HepG2 (cell line): Measurements from ENCODE around the gene IKZF3. TPM values are rescaled to one million over a fixed set of nuclear protein-coding genes. Genes with fewer than 3 reads are reported as not detected.

Experiments used
- ATF3 ChIP-seq: sonication (generic); formaldehyde crosslinking; IDR thresholded peaks from 2 replicates; pipeline ENCODE4 v1.4.0; 2020; ENCODE audit warnings: missing genetic modification reagents
- CTCF ChIP-seq: sonication (generic); formaldehyde crosslinking; IDR thresholded peaks from 2 replicates; pipeline ENCODE4 v1.5.0; 2020; ENCODE audit warnings: mild to moderate bottlenecking, missing genetic modification reagents, moderate library complexity
- EED ChIP-seq: sonication (generic); formaldehyde crosslinking; IDR thresholded peaks from 2 replicates; pipeline ENCODE4 v1.5.0; 2020; ENCODE audit warnings: mild to moderate bottlenecking, missing genetic modification reagents
- ELF3 ChIP-seq: IDR thresholded peaks from 2 replicates; pipeline ENCODE4 v1.6.1; 2016; ENCODE audit warnings: missing genetic modification reagents, missing compliant biosample characterization
- FOSL1 ChIP-seq: sonication (generic); formaldehyde crosslinking; IDR thresholded peaks from 2 replicates; pipeline ENCODE4 v1.9.0; 2021; ENCODE audit warnings: missing genetic modification reagents, borderline replicate concordance
- FOSL2 ChIP-seq: sonication (generic); formaldehyde crosslinking; IDR thresholded peaks from 2 replicates; pipeline ENCODE4 v1.4.0; 2020; ENCODE audit warnings: missing genetic modification reagents
- GTF3A ChIP-seq: sonication (generic); formaldehyde crosslinking; conservative IDR thresholded peaks from 2 replicates; pipeline ENCODE4 v1.4.0; 2020; ENCODE audit warnings: mild to moderate bottlenecking, missing genetic modification reagents
- HCFC1 ChIP-seq: fragments of 150-350 bp; IDR thresholded peaks from 2 replicates; pipeline ENCODE4 v1.6.1; 2014; ENCODE audit warnings: low read depth, low read length
- HOXA3 ChIP-seq: sonication (generic); formaldehyde crosslinking; IDR thresholded peaks from 2 replicates; pipeline ENCODE4 v1.5.0; 2020; ENCODE audit warnings: missing genetic modification reagents
- IKZF4 ChIP-seq: sonication (generic); formaldehyde crosslinking; IDR thresholded peaks from 2 replicates; pipeline ENCODE4 v1.5.1; 2020; ENCODE audit warnings: borderline replicate concordance, mild to moderate bottlenecking, low read depth, missing genetic modification reagents; ENCODE audit errors: not compliant biosample characterization
- SP1 ChIP-seq, 2 experiments: fragments of 450-650 bp in 1 of 2; sonication (generic) in 1 of 2; formaldehyde crosslinking in 1 of 2; IDR thresholded peaks; 2 replicates each; pipeline versions ENCODE4 v1.4.0 to v1.6.1; 2016 to 2020; ENCODE audit warnings: missing genetic modification reagents in 1 of 2
- SRF ChIP-seq: IDR thresholded peaks from 2 replicates; pipeline ENCODE4 v1.6.1; 2011; ENCODE audit warnings: mild to moderate bottlenecking, low read depth, low read length, moderate library complexity
- SRY ChIP-seq: sonication (generic); formaldehyde crosslinking; IDR thresholded peaks from 2 replicates; pipeline ENCODE4 v1.8.0; 2022; ENCODE audit warnings: mild to moderate bottlenecking, missing genetic modification reagents
- THYN1 ChIP-seq: sonication (generic); formaldehyde crosslinking; IDR thresholded peaks from 2 replicates; pipeline ENCODE4 v1.8.1; 2023; ENCODE audit warnings: low read depth, mild to moderate bottlenecking, moderate library complexity, missing genetic modification reagents, borderline replicate concordance
- WIZ ChIP-seq: sonication (generic); formaldehyde crosslinking; IDR thresholded peaks from 2 replicates; pipeline ENCODE4 v1.5.1; 2020; ENCODE audit warnings: mild to moderate bottlenecking, missing genetic modification reagents
- ZKSCAN5 ChIP-seq: sonication (generic); formaldehyde crosslinking; IDR thresholded peaks from 2 replicates; pipeline ENCODE4 v1.5.1; 2020; ENCODE audit warnings: mild to moderate bottlenecking, missing genetic modification reagents
- ZMAT5 ChIP-seq: sonication (generic); formaldehyde crosslinking; IDR thresholded peaks from 2 replicates; pipeline ENCODE4 v1.5.0; 2020; ENCODE audit warnings: mild to moderate bottlenecking, low read depth, missing genetic modification reagents, borderline replicate concordance
- ZNF124 ChIP-seq: sonication (generic); formaldehyde crosslinking; IDR thresholded peaks from 2 replicates; pipeline ENCODE4 v1.4.0; 2020; ENCODE audit warnings: missing genetic modification reagents
- ZNF136 ChIP-seq: sonication (generic); formaldehyde crosslinking; IDR thresholded peaks from 2 replicates; pipeline ENCODE4 v1.8.1; 2022; ENCODE audit warnings: low read depth, mild to moderate bottlenecking, moderate library complexity, missing genetic modification reagents
- ZNF20 ChIP-seq: sonication (generic); formaldehyde crosslinking; IDR thresholded peaks from 2 replicates; pipeline ENCODE4 v1.4.0; 2020; ENCODE audit warnings: mild to moderate bottlenecking, moderate library complexity, missing genetic modification reagents
- ZNF333 ChIP-seq: sonication (generic); formaldehyde crosslinking; IDR thresholded peaks from 2 replicates; pipeline ENCODE4 v1.4.0; 2020; ENCODE audit warnings: mild to moderate bottlenecking, missing genetic modification reagents, borderline replicate concordance
- ZNF33A ChIP-seq: sonication (generic); formaldehyde crosslinking; IDR thresholded peaks from 2 replicates; pipeline ENCODE4 v1.5.1; 2020; ENCODE audit warnings: missing genetic modification reagents, mild to moderate bottlenecking, moderate library complexity, borderline replicate concordance
- ZNF737 ChIP-seq: sonication (generic); formaldehyde crosslinking; IDR thresholded peaks from 2 replicates; pipeline ENCODE4 v1.5.0; 2020; ENCODE audit warnings: missing genetic modification reagents, mild to moderate bottlenecking, borderline replicate concordance
- ZSCAN9 ChIP-seq: IDR thresholded peaks from 2 replicates; pipeline ENCODE4 v1.6.1; 2016; ENCODE audit warnings: borderline replicate concordance
- polyA plus RNA-seq, 8 experiments: library from polyadenylated mRNA; depleted of rRNA in 3 of 8; stranded (reverse) in 7 of 8; unstranded in 1 of 8; fragments of >200 nt; fragmentation: Illumina TruSeq in 4 of 8; extraction: Trizol in 4 of 8; gene quantifications; 2 replicates each; pipeline versions ENCODE4 v1.2.1 to v1.2.3, GENCODE V29; 2011 to 2016; ENCODE audit warnings: low read depth in 4 of 8, missing spikeins in 1 of 8, mixed read lengths in 1 of 8; ENCODE audit not compliant: insufficient read depth in 1 of 8
- total RNA-seq, 5 experiments: library from RNA; depleted of rRNA; stranded (reverse); fragments of >200 nt; fragmentation: Illumina TruSeq; extraction: Trizol; gene quantifications; 2 replicates each; pipeline ENCODE4 v1.2.3, GENCODE V29; 2016; ENCODE audit warnings: low read depth in 1 of 5
- TF ChIP-seq, protein P1 (sequence below): sonication (generic); formaldehyde crosslinking; IDR thresholded peaks from 2 replicates; pipeline ENCODE4 v1.8.0; 2022; ENCODE audit warnings: mild to moderate bottlenecking, missing genetic modification reagents
- TF ChIP-seq, protein P2 (sequence below): IDR thresholded peaks from 2 replicates; pipeline ENCODE4 v1.6.1; 2018; ENCODE audit warnings: missing genetic modification reagents, mild to moderate bottlenecking, missing compliant biosample characterization

The IKZF3 gene
- total and polyA plus RNA-seq, 2 of the 13 experiments (the other 11 are each of a cell fraction or from before 2014, with no cell fraction given): not detected

- TF ChIP-seq, protein P1, sequence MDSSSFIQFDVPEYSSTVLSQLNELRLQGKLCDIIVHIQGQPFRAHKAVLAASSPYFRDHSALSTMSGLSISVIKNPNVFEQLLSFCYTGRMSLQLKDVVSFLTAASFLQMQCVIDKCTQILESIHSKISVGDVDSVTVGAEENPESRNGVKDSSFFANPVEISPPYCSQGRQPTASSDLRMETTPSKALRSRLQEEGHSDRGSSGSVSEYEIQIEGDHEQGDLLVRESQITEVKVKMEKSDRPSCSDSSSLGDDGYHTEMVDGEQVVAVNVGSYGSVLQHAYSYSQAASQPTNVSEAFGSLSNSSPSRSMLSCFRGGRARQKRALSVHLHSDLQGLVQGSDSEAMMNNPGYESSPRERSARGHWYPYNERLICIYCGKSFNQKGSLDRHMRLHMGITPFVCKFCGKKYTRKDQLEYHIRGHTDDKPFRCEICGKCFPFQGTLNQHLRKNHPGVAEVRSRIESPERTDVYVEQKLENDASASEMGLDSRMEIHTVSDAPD (CRISPR knock-in tag): no peak
- no peak for TF ChIP-seq SRF
- no peak for TF ChIP-seq ZNF124 (CRISPR knock-in tag)
- TF ChIP-seq THYN1 (CRISPR knock-in tag): no peak
- TF ChIP-seq ZMAT5 (CRISPR knock-in tag): no peak
- no peak for TF ChIP-seq HCFC1
- 0 out of 2 replicates have a peak, but pooled peaks have one; percentile 40 for TF ChIP-seq SRY (CRISPR knock-in tag)
- peak; percentile 51; the same call in 1 of the 2 replicates for TF ChIP-seq ATF3 (CRISPR knock-in tag)
- TF ChIP-seq ZNF20 (CRISPR knock-in tag): no peak
- no peak for TF ChIP-seq IKZF4 (CRISPR knock-in tag)
- peak; percentile 53; the same call in 1 of the 2 replicates for TF ChIP-seq ZSCAN9 (CRISPR knock-in tag)
- TF ChIP-seq WIZ (CRISPR knock-in tag): no peak
- TF ChIP-seq EED: no peak
- no peak for TF ChIP-seq ZNF33A (CRISPR knock-in tag)
- TF ChIP-seq HOXA3 (CRISPR knock-in tag): peak; percentile 66
- no peak for TF ChIP-seq SP1 (IDR thresholded peaks at IDR 0.05)
- TF ChIP-seq SP1 (CRISPR knock-in tag; IDR thresholded peaks at IDR 0.05): 0 out of 2 replicates have a peak, but pooled peaks have one; percentile 9
- no peak for TF ChIP-seq CTCF (CRISPR knock-in tag)
- TF ChIP-seq ZKSCAN5: peak; percentile 76; the same call in 1 of the 2 replicates
- TF ChIP-seq ZNF333 (CRISPR knock-in tag): no peak; the same call in 1 of the 2 replicates
- no peak for TF ChIP-seq GTF3A (CRISPR knock-in tag)
- TF ChIP-seq FOSL1 (CRISPR knock-in tag): no peak
- TF ChIP-seq ZNF136 (CRISPR knock-in tag): no peak
- TF ChIP-seq ZNF737: no peak
- TF ChIP-seq ELF3: peak; percentile 82
- peak; percentile 86 for TF ChIP-seq FOSL2
- TF ChIP-seq, protein P2, sequence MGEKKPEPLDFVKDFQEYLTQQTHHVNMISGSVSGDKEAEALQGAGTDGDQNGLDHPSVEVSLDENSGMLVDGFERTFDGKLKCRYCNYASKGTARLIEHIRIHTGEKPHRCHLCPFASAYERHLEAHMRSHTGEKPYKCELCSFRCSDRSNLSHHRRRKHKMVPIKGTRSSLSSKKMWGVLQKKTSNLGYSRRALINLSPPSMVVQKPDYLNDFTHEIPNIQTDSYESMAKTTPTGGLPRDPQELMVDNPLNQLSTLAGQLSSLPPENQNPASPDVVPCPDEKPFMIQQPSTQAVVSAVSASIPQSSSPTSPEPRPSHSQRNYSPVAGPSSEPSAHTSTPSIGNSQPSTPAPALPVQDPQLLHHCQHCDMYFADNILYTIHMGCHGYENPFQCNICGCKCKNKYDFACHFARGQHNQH: no peak
Measured at GRCh38 chr17:39740357-39741111, 123.6 kb downstream of the IKZF3 start (continued).
